CD4-positive, alpha-beta T cell treated with Interleukin-17A for 1 hour (primary cell): ENCODE measurements around the gene PDIA5.

ENCODE experiments used
- DNase-seq: peaks from one replicate; pipeline ENCODE4 v3.0.0-alpha.2; 2020

Gene PDIA5

DNA sequence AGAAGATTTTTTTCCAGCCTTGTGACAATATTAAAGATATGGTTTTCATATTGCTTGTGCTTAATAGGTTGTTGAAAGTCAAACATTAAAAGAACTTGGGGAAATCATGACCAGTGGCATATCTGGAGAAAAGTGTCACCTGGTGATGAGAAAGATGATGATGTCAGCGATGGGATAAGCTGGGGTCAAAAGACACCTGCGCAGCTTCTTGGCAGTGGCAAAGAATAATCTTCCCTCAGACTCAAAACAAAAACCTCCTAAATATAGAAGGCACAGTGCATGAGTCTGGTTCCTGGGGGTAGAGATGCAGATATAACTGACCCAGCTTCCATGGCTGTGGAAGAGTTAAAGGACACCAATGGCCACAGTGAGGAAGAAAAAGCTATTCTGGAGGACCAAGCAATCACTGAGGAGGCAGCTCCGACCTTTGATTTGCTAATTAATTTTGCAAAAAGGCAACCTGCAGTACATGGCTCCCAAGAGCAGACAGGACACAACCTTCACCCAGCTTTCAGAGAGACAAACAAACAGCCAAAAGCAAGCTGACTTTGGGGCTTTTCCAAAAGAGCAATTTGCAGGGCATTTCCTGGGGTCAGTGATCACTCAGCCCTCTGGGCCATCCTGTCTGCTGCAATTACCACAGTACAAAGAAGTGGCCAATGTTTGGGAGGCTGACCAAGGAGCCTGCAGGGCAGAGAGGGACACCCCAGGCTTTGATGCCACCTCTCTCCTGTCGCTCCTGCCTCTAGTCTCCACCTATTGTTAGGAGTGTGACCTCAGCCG is 21.7 kb upstream of the PDIA5 start:
- no peak for DNase-seq

- no peak for DNase-seq
Observed at GRCh38 chr3:123046262-123047061, 20.4 kb upstream of the PDIA5 start.

DNA sequence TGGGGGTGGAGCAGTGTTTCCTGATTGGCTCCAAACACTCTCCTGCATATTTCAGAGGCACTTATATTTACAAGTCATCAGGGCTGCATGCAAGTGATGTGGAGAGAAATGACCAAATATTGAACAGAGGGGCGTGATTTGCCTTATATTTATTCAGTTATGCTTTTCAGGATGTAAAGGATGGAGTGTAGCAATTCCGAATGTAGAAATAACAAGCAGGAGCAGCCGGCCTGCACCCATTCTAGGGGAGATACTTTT is 19.8 kb upstream of the PDIA5 start:
- no peak for DNase-seq

GRCh38 chr3:123048480-123049237 is 18.2 kb upstream of the PDIA5 start:
- no peak for DNase-seq

DNA sequence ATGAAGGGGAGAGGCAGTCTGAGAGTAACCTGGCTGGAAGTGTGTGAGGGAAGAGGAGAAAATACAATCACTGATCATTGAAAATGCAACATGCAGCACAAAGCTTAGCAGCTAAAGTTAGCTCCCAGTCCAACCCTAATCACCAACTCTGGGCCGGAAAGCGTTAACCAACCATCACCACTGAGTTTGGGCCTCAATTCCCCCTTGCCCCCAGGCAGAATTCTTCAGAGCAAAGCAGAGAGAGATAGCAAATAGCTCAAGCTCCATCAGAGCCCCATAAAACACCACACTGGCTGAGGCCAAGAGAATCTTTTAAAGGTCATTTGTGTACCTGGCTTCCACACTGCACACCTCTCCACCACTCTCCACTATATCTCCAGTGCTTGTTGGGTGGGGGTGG is 16.2 kb upstream of the PDIA5 start:
- no peak for DNase-seq

DNA sequence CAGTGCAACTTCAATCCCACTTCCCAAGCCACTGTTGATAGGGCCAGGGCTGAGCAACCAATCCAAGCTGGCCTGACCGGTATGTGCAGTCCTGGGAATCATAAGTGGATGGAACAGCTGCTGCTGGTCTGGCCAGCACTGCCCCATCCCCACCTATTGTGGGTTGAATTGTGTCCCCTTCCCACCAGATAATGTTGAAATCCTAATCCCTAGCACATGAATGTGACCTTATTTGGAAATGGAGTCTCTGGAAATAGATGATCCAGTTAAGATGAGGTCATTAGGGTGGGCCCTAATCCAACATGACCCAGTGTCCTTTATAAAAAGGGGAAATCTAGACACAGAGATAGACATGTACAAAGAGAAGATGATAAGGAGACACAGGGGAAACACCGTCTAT is 13.7 kb upstream of the PDIA5 start:
- no peak for DNase-seq

DNA sequence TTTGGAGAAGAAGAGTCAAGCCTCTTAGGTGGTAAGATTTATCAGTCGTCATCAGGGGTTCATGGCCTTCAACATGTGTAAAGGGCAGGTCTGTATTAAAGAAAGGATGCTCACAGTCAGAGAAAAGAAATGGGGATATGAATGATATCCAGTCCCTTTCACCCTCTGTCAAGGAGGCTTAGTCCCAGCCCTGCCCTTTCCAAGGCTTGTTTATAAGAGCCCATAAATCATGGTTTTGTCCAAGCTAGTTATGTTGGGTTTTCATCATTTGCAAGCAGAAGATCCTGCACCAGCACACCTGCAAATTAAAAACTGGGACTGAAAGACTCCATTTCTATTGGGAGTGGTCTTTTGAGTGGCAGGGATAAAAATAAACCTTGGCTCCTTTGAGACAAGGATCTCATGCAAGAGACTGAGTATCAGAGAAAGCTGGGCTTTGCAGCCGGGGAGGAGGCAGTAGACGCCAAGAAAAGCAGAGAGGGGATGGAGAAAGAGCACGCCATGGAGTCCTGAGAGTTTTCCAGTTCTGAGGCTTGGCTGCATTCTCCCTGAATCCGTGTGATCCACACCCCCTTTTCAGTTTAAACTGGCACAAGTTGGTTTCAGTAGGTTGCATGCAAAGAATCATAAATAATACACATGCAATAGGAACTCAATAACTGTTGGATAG is 12.6 kb upstream of the PDIA5 start:
- DNase-seq: no peak

DNA sequence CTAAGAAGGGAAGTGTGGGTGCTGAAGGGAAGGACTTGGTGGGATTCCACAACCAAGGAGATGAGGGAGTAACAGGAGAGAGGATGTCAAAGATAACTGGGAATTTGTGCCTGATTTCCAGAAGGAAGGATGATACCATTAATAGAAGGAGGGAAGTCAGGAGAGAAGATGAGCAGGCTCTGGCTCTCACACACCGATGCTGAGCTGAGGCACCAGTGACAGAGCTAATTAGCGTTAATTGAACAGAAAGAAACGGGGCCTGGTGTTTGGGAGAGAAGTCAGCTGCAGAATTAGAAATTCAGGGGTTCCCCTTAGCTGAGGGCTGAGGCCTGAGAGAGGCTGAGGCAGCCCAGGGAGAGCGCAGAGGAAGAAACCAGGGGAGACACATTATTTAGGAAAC is 11.9 kb upstream of the PDIA5 start:
- DNase-seq: no peak

DNA sequence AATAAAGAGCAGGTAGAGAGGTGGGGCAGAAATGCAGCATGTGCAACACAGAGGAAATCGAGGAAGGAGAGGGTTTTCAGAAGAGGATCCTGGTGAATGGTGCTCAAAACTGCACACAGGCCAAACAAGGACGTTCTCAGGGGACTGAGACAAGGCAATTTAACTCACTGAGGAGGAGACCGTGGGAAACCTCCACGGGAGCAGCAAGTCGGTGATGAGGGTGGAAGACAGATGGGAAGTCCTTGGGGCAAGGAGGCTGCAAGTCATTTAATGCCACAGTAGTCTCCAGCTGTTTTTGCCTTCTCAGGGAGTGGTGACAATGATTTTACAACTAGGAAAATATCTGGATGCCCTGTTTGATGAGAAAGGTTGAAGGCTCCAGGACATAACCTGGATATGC is 11.5 kb upstream of the PDIA5 start:
- DNase-seq: no peak

DNA sequence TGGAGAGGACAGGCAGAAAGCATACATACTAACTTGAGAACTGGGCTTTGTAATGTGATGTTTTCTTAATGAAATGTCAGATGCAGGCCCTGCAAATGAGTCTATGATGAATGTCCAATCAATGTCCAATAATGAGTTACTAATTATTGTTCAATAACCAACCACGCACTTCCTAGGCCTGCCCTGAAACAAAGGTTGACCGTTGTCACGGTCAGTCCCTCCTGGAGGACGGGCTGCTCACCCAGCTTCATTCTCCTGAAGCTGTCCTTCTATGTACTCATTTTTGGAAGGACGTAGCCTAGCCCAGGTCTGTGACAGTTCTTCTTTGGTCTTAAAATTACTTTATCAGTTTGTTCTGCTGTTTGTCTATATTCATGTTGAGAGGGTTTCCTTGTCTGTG is 8.3 kb upstream of the PDIA5 start:
- DNase-seq: no peak

DNA sequence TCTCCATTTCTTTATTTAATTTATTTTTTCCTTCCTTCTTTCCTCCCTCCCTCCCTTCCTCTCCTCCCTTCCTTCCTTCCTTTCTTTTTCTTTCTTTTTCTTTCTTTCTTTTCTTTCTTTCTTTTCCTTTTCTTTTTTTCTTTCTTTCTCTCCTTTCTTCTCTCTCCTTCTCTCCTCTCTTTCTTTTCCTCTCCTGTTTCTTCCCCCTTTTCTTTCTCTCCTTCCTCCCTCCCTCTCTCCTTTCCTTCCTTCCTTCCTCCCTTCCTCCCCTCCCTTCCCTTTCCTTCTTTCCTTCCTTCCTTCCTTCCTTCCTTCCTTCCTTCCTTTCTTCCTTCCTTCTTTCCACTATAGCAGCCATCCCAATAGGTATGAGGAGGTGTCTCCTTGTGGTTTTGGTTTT is 6.8 kb upstream of the PDIA5 start:
- no peak for DNase-seq

DNA sequence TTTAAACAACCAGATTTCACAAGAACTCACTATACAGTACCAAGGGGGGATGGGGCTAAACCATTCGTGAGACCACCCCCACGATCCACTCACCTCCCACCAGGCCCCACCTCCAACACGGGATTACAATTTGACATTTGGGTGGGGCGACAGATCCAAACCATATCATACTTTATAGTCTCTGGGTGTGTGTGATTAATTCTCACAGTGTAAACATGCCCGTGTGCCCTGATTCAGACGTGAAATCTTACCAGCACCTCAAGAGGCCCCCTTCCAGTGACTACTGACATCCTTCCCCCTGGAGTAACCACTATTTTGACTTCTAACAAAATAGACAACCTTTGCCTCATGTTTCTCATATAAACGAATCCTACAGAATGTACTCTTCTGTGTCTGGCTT is 5.0 kb upstream of the PDIA5 start:
- no peak for DNase-seq

GRCh38 chr3:123063034-123063433 is 3.8 kb upstream of the PDIA5 start:
- DNase-seq: no peak

- no peak for DNase-seq
Observed at GRCh38 chr3:123064506-123064905, 2.3 kb upstream of the PDIA5 start.

DNA sequence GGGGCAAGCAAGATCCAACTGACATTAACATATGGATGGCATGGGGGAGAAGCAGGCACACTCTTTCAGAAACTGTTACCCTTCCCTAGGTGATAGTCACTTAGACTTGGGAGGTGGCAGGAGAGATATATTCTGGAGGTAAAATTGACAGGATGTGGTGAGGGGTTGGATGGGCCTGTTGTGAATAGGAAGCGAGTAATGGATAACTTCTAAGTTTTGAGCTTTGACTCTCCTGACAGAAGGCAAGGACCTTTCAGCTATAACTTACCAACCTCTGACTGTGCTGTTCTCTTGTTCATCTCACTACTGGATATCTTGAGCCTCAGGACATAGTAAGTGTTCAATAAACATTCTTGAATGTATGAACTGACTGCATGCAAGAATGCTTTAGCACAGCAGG is 1.9 kb upstream of the PDIA5 start:
- no peak for DNase-seq

DNA sequence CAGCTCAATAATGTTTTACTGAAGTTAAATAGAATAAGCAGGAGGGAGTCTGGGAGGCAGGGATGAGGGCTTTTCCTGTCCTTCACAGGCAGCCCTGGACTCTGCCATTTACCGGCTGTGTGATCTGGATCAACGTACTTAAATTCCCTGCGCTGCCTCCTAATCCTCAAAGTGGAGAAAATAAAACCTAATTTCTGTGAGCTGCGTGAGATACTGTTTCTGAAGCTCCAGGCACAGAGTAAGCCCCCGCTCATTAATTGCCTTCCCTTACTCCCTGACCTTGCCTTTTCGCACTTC is 278 bp upstream of the PDIA5 start:
- no peak for DNase-seq

GRCh38 chr3:123067689-123068600 is 1.1 kb downstream of the PDIA5 start:
- DNase-seq: peak; percentile 2

- DNase-seq: no peak
Observed at GRCh38 chr3:123068601-123069381, 2.0 kb downstream of the PDIA5 start.

GRCh38 chr3:123070510-123070909 is 3.7 kb downstream of the PDIA5 start:
- DNase-seq: no peak

- DNase-seq: no peak
Observed at GRCh38 chr3:123071146-123071545, 4.3 kb downstream of the PDIA5 start.

DNA sequence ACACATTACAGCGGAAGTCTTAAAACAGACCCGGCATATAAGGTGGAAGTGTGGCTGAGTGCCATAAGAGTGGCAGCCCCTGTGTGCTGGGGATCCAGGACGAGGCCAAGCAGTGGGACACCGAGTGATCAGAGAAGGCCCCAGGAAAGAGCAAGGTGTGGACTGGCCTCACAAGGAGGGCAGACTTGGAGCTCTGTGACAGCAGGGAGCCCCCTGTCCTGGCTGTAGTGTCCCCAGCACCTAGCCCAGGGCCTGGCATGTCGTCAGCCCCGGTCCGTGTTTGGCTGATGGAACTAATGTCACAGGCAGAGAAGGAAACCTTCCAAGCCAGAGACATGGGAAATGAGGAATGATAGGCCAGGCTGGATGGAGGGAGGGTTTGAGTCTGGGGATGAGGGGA is 4.8 kb downstream of the PDIA5 start:
- no peak for DNase-seq

GRCh38 chr3:123072152-123072551 is 5.3 kb downstream of the PDIA5 start:
- no peak for DNase-seq
